ENCODE data around the gene SMG6. TPM values are rescaled to one million over a fixed set of nuclear protein-coding genes. Genes with fewer than 3 reads are reported as not detected.

The SMG6 gene
- total RNA-seq, 1 experiment from 2014 or later: 25.6 TPM

DNA sequence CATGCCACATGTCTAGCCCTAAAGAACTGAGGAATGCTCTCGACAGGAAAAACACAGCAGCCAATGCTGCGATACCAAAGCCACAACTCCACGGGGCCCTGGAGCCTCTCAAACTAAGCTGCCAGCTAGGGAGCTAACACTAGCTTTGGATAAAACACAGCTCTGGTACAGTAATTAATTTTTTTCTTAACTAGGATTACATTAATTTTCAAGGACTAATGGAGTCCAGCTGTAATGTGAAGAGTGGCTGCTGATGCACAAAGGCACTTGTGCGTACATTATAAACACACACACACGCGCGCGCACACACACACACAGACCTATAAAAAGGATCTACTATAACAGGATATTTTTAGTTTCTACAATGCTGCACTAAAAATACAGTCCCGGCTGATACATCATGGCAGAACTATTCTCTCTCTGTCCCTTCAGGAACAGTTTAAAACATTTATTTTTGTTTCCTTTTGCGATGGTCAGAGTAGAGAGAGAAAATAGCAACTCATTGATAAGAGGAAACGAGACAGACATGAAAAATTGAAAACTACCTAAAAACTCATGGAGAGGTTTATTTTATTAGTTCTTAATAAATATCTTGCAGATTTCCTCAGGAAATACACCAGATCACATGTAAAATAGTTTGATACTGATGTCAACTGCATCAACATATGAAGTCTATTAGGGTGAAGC lies 88.5 kb downstream of the SMG6 start:
- Mint-ChIP-seq H3K27ac (peak overlapping the region; percentile 81), H3K9me3 (no peaks in the 10 kb centered on the region), H3K27me3 (ENCODE audit: low read depth) (no peaks in the 10 kb centered on the region), H3K4me1 (peaks cover 33% of the 10 kb centered on the region), H3K36me3 (peaks cover 3% of the 10 kb centered on the region), H3K4me3 (peak overlapping the region; percentile 25; the same call in 1 of the 2 replicates)
- ChIA-PET CTCF (interaction anchor here (0.6 to 2.7 kb wide), 10 partner anchors 17 to 160 kb away, joined by 3 to 12 read pairs (median 4); partner anchors contain the start of gene HIC1), POLR2A (no interaction called here)
- ATAC-seq: no peak
- no peak for DNase-seq (ENCODE audit: low spot score)
- TF ChIP-seq CREM (CRISPR knock-in tag; IDR thresholded peaks at IDR 0.05) (no peak), ETV6 (CRISPR knock-in tag; IDR thresholded peaks at IDR 0.05) (no peak), NR1H2 (CRISPR knock-in tag; IDR thresholded peaks at IDR 0.05) (no peak), ZNF138 (CRISPR knock-in tag; conservative IDR thresholded peaks at IDR 0.05) (no peak)
- TF ChIP-seq, protein P1, sequence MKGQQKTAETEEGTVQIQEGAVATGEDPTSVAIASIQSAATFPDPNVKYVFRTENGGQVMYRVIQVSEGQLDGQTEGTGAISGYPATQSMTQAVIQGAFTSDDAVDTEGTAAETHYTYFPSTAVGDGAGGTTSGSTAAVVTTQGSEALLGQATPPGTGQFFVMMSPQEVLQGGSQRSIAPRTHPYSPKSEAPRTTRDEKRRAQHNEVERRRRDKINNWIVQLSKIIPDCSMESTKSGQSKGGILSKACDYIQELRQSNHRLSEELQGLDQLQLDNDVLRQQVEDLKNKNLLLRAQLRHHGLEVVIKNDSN (CRISPR knock-in tag; IDR thresholded peaks at IDR 0.05): no peak
- TF ChIP-seq, protein P2, sequence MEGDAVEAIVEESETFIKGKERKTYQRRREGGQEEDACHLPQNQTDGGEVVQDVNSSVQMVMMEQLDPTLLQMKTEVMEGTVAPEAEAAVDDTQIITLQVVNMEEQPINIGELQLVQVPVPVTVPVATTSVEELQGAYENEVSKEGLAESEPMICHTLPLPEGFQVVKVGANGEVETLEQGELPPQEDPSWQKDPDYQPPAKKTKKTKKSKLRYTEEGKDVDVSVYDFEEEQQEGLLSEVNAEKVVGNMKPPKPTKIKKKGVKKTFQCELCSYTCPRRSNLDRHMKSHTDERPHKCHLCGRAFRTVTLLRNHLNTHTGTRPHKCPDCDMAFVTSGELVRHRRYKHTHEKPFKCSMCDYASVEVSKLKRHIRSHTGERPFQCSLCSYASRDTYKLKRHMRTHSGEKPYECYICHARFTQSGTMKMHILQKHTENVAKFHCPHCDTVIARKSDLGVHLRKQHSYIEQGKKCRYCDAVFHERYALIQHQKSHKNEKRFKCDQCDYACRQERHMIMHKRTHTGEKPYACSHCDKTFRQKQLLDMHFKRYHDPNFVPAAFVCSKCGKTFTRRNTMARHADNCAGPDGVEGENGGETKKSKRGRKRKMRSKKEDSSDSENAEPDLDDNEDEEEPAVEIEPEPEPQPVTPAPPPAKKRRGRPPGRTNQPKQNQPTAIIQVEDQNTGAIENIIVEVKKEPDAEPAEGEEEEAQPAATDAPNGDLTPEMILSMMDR (IDR thresholded peaks at IDR 0.05): no peak

DNA sequence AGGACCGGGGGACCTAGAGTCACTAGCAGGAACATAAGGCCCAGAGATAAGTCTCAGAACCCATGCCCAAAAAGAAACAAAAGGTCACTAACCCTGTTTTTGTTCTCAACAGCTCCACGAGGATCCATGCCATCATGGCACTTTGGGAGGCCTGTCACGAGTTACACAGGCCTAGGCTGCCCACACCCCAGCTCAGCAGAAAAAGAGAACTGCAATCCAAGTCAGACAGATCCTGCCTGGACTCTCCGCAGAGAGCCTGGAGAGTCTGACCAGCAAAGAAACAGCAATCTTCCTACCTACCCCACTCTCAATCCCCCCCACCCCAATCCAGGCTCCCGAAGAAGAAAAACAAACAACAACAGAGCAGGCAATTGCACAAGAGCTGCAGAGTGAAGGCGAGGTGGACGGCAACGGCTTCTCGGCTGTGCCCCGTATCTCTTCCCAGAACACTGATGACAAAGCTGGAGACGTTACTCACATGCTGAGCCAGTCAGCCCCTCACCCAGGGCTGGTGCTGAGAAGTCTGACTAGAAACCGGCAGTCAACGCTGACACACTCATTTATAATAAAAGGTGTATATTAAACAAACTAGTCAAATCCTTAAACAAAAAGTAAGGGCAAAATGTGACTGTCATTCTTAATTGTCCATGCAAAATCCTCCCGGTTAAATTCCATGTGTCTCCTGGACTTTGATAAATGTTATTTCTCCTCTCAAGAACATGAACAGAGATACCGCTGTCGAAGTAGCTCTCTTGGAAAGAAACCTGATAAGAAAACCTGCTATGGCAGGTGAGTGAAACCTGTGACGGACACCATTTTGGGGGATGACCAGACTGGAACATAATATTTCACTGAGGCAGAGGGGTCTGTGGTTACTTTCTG lies 89.3 kb downstream of the SMG6 start:
- no peak for TF ChIP-seq ZNF121 (CRISPR knock-in tag; IDR thresholded peaks at IDR 0.05)
- TF ChIP-seq EMX1 (CRISPR knock-in tag; IDR thresholded peaks at IDR 0.05): no peak
- TF ChIP-seq, protein P3, sequence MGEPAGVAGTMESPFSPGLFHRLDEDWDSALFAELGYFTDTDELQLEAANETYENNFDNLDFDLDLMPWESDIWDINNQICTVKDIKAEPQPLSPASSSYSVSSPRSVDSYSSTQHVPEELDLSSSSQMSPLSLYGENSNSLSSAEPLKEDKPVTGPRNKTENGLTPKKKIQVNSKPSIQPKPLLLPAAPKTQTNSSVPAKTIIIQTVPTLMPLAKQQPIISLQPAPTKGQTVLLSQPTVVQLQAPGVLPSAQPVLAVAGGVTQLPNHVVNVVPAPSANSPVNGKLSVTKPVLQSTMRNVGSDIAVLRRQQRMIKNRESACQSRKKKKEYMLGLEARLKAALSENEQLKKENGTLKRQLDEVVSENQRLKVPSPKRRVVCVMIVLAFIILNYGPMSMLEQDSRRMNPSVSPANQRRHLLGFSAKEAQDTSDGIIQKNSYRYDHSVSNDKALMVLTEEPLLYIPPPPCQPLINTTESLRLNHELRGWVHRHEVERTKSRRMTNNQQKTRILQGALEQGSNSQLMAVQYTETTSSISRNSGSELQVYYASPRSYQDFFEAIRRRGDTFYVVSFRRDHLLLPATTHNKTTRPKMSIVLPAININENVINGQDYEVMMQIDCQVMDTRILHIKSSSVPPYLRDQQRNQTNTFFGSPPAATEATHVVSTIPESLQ (CRISPR knock-in tag; IDR thresholded peaks at IDR 0.05): no peak
- TF ChIP-seq GRHL2 (CRISPR knock-in tag; IDR thresholded peaks at IDR 0.05; ENCODE audit: insufficient replicate concordance, severe bottlenecking): no peak
- no peak for TF ChIP-seq ELF4 (CRISPR knock-in tag; IDR thresholded peaks at IDR 0.05; ENCODE audit: low read depth)
- no peak for TF ChIP-seq ZNF423 (CRISPR knock-in tag; IDR thresholded peaks at IDR 0.05)
- TF ChIP-seq NFYB (CRISPR knock-in tag; conservative IDR thresholded peaks at IDR 0.05; ENCODE audit: low read depth): no peak
- TF ChIP-seq MXD4 (CRISPR knock-in tag; IDR thresholded peaks at IDR 0.05; ENCODE audit: borderline replicate concordance): no peak
- no peak for TF ChIP-seq TEAD4 (CRISPR knock-in tag; IDR thresholded peaks at IDR 0.05)
- TF ChIP-seq, protein P4, sequence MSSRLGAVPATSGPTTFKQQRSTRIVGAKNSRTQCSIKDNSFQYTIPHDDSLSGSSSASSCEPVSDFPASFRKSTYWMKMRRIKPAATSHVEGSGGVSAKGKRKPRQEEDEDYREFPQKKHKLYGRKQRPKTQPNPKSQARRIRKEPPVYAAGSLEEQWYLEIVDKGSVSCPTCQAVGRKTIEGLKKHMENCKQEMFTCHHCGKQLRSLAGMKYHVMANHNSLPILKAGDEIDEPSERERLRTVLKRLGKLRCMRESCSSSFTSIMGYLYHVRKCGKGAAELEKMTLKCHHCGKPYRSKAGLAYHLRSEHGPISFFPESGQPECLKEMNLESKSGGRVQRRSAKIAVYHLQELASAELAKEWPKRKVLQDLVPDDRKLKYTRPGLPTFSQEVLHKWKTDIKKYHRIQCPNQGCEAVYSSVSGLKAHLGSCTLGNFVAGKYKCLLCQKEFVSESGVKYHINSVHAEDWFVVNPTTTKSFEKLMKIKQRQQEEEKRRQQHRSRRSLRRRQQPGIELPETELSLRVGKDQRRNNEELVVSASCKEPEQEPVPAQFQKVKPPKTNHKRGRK (CRISPR knock-in tag; IDR thresholded peaks at IDR 0.05; ENCODE audit: borderline replicate concordance): no peak
- TF ChIP-seq, protein P5, sequence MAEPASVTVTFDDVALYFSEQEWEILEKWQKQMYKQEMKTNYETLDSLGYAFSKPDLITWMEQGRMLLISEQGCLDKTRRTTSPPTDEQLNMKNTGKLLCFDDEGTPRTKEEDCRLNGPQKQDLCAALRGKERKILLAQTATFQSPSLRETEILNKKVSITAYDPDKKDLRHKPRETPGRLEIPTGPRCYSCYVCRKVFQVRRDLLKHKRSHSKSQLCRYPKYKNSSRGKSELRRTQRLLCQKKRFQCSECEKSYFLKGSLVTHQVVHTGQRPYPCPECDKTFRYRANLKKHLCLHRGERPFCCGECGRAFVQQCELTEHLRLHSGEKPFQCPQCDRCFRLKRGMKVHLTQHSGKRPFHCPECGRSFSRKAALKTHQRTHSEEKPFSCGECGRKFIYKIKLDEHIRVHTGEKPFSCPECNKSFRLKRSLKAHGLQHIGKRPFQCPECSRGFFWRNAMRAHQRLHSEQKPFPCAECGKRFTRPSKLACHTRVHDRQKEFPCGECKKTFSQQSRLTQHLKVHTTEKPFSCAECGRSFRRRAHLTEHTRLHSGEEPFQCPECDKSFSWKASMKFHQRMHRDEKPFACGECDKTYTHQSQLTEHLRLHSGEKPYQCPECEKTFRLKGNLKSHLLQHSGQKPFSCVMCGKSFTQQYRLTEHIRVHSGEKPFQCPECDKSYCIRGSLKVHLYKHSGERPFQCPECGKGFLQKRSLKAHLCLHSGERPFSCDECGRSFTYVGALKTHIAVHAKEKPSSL (CRISPR knock-in tag; conservative IDR thresholded peaks at IDR 0.05): no peak
- TF ChIP-seq SMAD4 (CRISPR knock-in tag; IDR thresholded peaks at IDR 0.05): no peak
- no peak for TF ChIP-seq ETV6 (CRISPR knock-in tag; IDR thresholded peaks at IDR 0.05)
- TF ChIP-seq, protein P6, sequence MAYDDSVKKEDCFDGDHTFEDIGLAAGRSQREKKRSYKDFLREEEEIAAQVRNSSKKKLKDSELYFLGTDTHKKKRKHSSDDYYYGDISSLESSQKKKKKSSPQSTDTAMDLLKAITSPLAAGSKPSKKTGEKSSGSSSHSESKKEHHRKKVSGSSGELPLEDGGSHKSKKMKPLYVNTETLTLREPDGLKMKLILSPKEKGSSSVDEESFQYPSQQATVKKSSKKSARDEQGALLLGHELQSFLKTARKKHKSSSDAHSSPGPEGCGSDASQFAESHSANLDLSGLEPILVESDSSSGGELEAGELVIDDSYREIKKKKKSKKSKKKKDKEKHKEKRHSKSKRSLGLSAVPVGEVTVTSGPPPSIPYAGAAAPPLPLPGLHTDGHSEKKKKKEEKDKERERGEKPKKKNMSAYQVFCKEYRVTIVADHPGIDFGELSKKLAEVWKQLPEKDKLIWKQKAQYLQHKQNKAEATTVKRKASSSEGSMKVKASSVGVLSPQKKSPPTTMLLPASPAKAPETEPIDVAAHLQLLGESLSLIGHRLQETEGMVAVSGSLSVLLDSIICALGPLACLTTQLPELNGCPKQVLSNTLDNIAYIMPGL (CRISPR knock-in tag; IDR thresholded peaks at IDR 0.05): no peak
- Mint-ChIP-seq H3K4me3 (no peak overlapping the region), H3K27ac (peak overlapping the region; percentile 81), H3K9me3 (no peaks in the 10 kb centered on the region), H3K4me1 (peaks cover 33% of the 10 kb centered on the region), H3K36me3 (peaks cover 3% of the 10 kb centered on the region), H3K27me3 (ENCODE audit: low read depth) (no peaks in the 10 kb centered on the region)
- ChIA-PET POLR2A (interaction anchor here (0.6 kb wide), 1 partner anchor 88 kb away, joined by 7 read pairs; no protein-coding TSS in a partner anchor), CTCF (interaction anchor here (0.8 to 2.7 kb wide), 12 partner anchors 10 to 161 kb away, joined by 3 to 12 read pairs (median 3); partner anchors contain the start of gene HIC1)
- no peak for DNase-seq (ENCODE audit: low spot score)
- ATAC-seq: peak; percentile 60

All from WTC11 (cell line).